Measurements from ENCODE around the gene EMP3.

- TF ChIP-seq CTCF (IDR thresholded peaks at IDR 0.05), result no peak
- no peak for TF ChIP-seq NFATC4 (CRISPR knock-in tag; IDR thresholded peaks at IDR 0.05)
- no peak for TF ChIP-seq ATF6 (CRISPR knock-in tag; IDR thresholded peaks at IDR 0.05)
- TF ChIP-seq ZMAT4 (CRISPR knock-in tag; IDR thresholded peaks at IDR 0.05), result no peak
- no peak for TF ChIP-seq ZNF512 (CRISPR knock-in tag; IDR thresholded peaks at IDR 0.05; ENCODE audit: borderline replicate concordance)
- no peak for TF ChIP-seq SP1 (CRISPR knock-in tag; conservative IDR thresholded peaks at IDR 0.05)
- TF ChIP-seq USF1 (CRISPR knock-in tag; IDR thresholded peaks at IDR 0.05), result no peak
- no peak for TF ChIP-seq CREB1 (CRISPR knock-in tag; IDR thresholded peaks at IDR 0.05)
- TF ChIP-seq CBFB (CRISPR knock-in tag; IDR thresholded peaks at IDR 0.05; ENCODE audit: low read depth), result no peak
- no peak for TF ChIP-seq NFYB (CRISPR knock-in tag; conservative IDR thresholded peaks at IDR 0.05; ENCODE audit: low read depth)
- TF ChIP-seq AFF4 (CRISPR knock-in tag; IDR thresholded peaks at IDR 0.05; ENCODE audit: borderline replicate concordance), result no peak
- no peak for TF ChIP-seq RELA (CRISPR knock-in tag; IDR thresholded peaks at IDR 0.05; ENCODE audit: borderline replicate concordance)
These were observed 15.6 kb downstream of the EMP3 start for GRCh38 chr19:48340995-48341394.

Measured in WTC11 (cell line).